Raji (cell line): Measurements from ENCODE around the gene NXT1.

Experiments
- POLR2A ChIP-seq: IDR thresholded peaks from 2 replicates; pipeline ENCODE4 v1.6.1; 2011; ENCODE audit warnings: low read depth, low read length, control low read depth; ENCODE audit not compliant: insufficient read depth

Gene NXT1

DNA sequence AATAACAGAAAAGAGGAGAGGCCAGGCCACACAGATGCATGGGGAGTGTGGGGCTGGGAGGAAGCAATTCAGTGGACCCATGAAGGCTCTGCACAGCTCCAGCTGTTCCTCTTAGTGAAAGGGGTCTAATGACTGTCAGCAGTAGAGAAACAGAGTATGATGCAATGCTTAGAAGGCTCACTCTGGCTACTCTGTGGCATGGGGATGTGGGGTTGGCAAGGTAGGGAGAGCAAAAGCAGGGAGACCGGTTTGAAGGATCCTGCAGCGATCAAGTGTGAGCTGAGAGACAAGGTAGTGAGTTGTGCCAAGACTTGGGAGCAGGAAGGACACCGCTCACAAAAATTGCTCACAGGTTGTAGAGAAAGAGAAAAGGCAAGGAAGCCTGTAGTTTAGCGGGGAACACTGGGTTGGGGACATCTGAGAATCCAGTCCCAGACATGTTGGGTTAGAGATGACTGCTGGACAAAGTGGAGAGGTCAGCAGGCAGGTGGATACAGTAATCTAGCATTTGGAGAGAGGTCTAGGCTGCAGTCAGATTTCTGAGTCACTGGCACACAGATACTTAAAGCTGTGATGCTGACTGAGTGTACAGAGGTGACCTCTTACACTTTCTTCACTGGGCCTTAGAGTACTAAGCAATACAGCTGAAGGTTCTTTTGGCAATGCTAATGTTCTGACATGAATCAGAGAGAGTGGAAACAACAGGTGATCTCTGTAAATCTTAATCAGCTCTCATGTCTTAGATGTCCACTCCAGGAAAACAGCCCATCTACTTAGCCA lies 43.6 kb downstream of the NXT1 start:
- no peak for TF ChIP-seq POLR2A

DNA sequence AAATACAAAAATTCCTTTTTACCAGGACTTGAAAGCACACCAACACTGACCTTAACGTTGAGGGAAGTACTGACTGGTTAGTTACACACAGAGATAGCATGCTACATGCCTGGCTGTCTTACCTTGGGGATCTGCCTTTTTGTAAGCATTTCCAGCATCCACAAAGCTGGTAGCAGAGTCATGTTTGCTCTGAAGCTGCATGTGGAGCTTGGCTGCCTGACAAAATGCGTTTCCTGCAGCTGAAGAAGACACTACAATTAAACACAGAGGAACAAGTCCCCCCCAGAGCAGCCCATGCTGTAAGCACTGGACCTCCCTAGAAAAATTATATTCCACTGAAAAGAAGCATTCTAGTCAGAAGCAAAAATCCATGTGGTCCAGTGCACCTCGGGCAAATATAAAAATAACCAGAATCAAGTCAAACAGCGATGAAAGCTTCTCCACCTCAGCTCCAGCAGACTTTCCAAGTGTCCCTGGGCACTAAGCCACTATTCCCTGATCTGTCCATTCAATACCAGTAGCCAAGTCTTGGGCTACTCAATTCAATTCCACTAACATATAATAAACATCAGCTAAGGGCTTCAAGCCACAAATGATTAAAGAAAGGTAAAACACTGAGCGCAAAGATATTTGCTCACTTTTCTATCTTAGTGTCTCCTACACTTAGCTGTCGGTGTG lies 46.5 kb downstream of the NXT1 start:
- no peak for TF ChIP-seq POLR2A

DNA sequence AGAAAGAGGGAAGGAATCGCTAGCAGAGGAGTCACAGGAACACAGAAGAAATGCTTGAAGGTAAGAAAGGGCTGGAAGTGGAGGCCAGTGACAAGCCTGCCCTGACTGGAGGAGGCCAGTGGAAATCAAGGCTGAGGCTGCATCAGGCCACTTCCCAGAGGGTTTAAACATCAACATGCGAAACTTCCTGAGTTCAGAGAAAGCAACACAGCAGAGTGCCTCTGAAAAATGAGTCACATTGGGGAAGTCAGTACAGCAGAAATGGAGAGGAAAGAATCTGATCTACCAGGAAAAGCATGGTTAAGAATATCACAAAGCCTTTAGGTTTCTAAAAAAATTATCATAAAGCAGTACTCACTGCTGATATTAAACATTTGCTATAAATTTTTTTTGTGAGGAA lies 47.4 kb downstream of the NXT1 start:
- TF ChIP-seq POLR2A = no peak

DNA sequence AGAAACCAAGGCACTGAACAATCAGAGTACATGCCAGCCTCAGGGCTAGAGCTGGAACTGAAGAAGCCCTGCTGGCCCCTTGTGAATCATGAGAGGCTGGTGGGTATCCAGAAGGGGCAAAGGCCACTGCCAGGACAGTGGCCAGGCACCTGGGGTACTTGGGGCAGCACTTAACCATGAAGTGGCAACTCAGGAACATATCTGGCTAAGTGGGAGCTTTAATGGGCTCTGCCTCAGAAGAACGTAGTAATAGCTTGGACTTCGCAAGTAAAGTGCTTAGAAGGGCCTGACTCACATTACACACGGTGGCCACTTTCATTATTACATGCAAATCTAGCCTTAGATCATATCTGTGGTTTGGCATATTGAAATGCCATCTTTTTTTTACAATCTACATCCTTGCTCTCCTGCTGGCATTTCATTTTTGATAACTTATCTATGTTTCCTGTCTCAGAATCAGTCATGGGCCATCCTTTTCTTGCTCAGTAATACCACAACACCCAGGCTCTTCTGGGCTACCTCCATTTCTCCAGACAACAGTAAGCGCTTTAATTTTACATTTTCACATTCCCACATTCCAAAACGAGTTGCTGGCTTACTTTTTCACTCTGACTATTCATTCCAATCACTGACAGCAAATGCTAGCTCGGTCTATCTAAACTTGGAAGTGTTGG lies 49.1 kb downstream of the NXT1 start:
- no peak for TF ChIP-seq POLR2A

- TF ChIP-seq POLR2A = no peak
Observed at GRCh38 chr20:23401051-23401450, 50.5 kb downstream of the NXT1 start.

DNA sequence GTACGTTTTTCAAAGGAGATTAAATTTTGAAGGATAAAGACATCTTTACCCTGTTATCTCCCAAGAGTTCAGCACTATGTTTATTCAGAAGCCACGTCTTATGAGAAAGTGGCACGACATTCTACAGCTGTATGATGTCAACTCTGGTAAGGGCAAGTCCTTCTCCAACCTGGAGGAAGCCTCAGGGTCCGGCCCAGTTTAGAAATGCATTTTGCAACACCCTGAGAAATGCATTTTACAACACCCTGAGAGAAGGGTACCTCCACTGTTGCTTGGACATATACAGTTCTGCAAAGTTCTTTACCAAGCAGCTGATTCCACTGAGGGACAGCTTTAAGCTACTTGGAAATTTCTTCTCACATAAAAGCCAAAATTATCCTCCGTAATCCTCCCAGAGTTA lies 53.2 kb downstream of the NXT1 start:
- TF ChIP-seq POLR2A = no peak

- TF ChIP-seq POLR2A = no peak
Observed at GRCh38 chr20:23404196-23404595, 53.6 kb downstream of the NXT1 start.
